H9 (cell line): Measurements from ENCODE around the gene SCP2D1. TPM values are rescaled to one million over a fixed set of nuclear protein-coding genes. Genes with fewer than 3 reads are reported as not detected.

ENCODE experiments used
- DNase-seq: peaks from one replicate; pipeline ENCODE4 v3.0.0-alpha.2; 2017
- H2AFZ ChIP-seq: one replicate; pipeline ENCODE4 v1.6.1; 2013; ENCODE audit warnings: mild to moderate bottlenecking, low read length, control low read depth, moderate library complexity
- H2AK5ac ChIP-seq: 2 replicates; pipeline ENCODE4 v1.6.1; 2013; ENCODE audit warnings: low read length, control low read depth, mixed read lengths; ENCODE audit not compliant: insufficient read length
- H2BK120ac ChIP-seq: one replicate; pipeline ENCODE4 v1.6.1; 2013; ENCODE audit warnings: low read depth, mild to moderate bottlenecking, low read length, control low read depth, inconsistent platforms; ENCODE audit not compliant: poor library complexity, severe bottlenecking
- H2BK12ac ChIP-seq: 2 replicates; pipeline ENCODE4 v1.6.1; 2013; ENCODE audit warnings: low read length, control low read depth, mixed read lengths, low read depth; ENCODE audit not compliant: insufficient read length
- H2BK15ac ChIP-seq: 2 replicates; pipeline ENCODE4 v1.6.1; 2013; ENCODE audit warnings: low read depth, low read length, control low read depth
- H2BK20ac ChIP-seq: one replicate; pipeline ENCODE4 v1.6.1; 2013; ENCODE audit warnings: low read depth, mild to moderate bottlenecking, low read length, control low read depth, inconsistent platforms; ENCODE audit not compliant: poor library complexity, severe bottlenecking
- H2BK5ac ChIP-seq: 2 replicates; pipeline ENCODE4 v1.6.1; 2013; ENCODE audit warnings: low read length, control low read depth, mixed read lengths; ENCODE audit not compliant: insufficient read length
- H3K14ac ChIP-seq: 2 replicates; pipeline ENCODE4 v1.6.1; 2013; ENCODE audit warnings: low read length, control low read depth; ENCODE audit not compliant: insufficient read depth
- H3K18ac ChIP-seq: 2 replicates; pipeline ENCODE4 v1.6.1; 2013; ENCODE audit warnings: low read depth, mild to moderate bottlenecking, mixed read lengths, low read length, control low read depth; ENCODE audit not compliant: insufficient read length
- H3K23ac ChIP-seq: 2 replicates; pipeline ENCODE4 v1.6.1; 2013; ENCODE audit warnings: low read length, control low read depth, mixed read lengths, low read depth; ENCODE audit not compliant: insufficient read length
- H3K23me2 ChIP-seq: 2 replicates; pipeline ENCODE4 v1.6.1; 2013; ENCODE audit warnings: low read depth, mild to moderate bottlenecking, mixed read lengths, low read length, control low read depth; ENCODE audit not compliant: insufficient read length, poor library complexity, severe bottlenecking
- H3K27ac ChIP-seq: 2 replicates; pipeline ENCODE4 v1.5.1; 2013; ENCODE audit warnings: low read length, control low read depth, mixed read lengths, low read depth; ENCODE audit not compliant: insufficient read length
- H3K27me3 ChIP-seq: 2 replicates; pipeline ENCODE4 v1.6.1; 2013; ENCODE audit warnings: low read length, control low read depth, inconsistent platforms; ENCODE audit not compliant: insufficient read depth
- H3K4ac ChIP-seq: 2 replicates; pipeline ENCODE4 v1.6.1; 2013; ENCODE audit warnings: low read depth, mild to moderate bottlenecking, control low read depth, inconsistent platforms, low read length, moderate library complexity
- H3K4me1 ChIP-seq: 2 replicates; pipeline ENCODE4 v1.6.1; 2013; ENCODE audit warnings: low read length, control low read depth, inconsistent platforms; ENCODE audit not compliant: insufficient read depth
- H3K4me2 ChIP-seq: 2 replicates; pipeline ENCODE4 v1.6.1; 2013; ENCODE audit warnings: low read length, control low read depth, mixed read lengths; ENCODE audit not compliant: insufficient read length, insufficient read depth
- H3K56ac ChIP-seq: 2 replicates; pipeline ENCODE4 v1.6.1; 2013; ENCODE audit warnings: low read depth, mild to moderate bottlenecking, mixed read lengths, low read length, control low read depth; ENCODE audit not compliant: insufficient read length
- H3K79me1 ChIP-seq: 2 replicates; pipeline ENCODE4 v1.6.1; 2013; ENCODE audit warnings: low read depth, mild to moderate bottlenecking, moderate library complexity, low read length, control low read depth, inconsistent platforms; ENCODE audit not compliant: insufficient read depth, poor library complexity, severe bottlenecking
- H3K79me2 ChIP-seq: 2 replicates; pipeline ENCODE4 v1.6.1; 2013; ENCODE audit warnings: low read length, control low read depth, inconsistent platforms; ENCODE audit not compliant: insufficient read depth
- H3K9ac ChIP-seq: 2 replicates; pipeline ENCODE4 v1.6.1; 2013; ENCODE audit warnings: low read length, control low read depth, mixed read lengths; ENCODE audit not compliant: insufficient read length; ENCODE audit errors: extremely low read depth
- H3K9me3 ChIP-seq: one replicate; pipeline ENCODE4 v1.6.1; 2013; ENCODE audit warnings: low read depth, low read length, inconsistent platforms; ENCODE audit not compliant: control insufficient read depth
- H3T11ph ChIP-seq: one replicate; pipeline ENCODE4 v1.6.1; 2013; ENCODE audit warnings: mild to moderate bottlenecking, low read length, control low read depth, inconsistent platforms
- H4K20me1 ChIP-seq: one replicate; pipeline ENCODE4 v1.6.1; 2013; ENCODE audit not compliant: control insufficient read depth, insufficient read length, insufficient read depth
- H4K5ac ChIP-seq: 2 replicates; pipeline ENCODE4 v1.6.1; 2013; ENCODE audit warnings: low read depth, mild to moderate bottlenecking, mixed read lengths, low read length, control low read depth; ENCODE audit not compliant: insufficient read length
- H4K8ac ChIP-seq: replicated peaks from 2 replicates; pipeline ENCODE4 v1.6.1; 2013; ENCODE audit warnings: low read length, control low read depth, mixed read lengths, low read depth; ENCODE audit not compliant: insufficient read length
- H4K91ac ChIP-seq: 2 replicates; pipeline ENCODE4 v1.6.1; 2013; ENCODE audit warnings: low read depth, mild to moderate bottlenecking, moderate library complexity, mixed read lengths, low read length, control low read depth; ENCODE audit not compliant: insufficient read length
- H3K27ac Mint-ChIP-seq, 3 experiments: 2 replicates in 2 of 3; 3 replicates in 1 of 3; pipeline ENCODE4 v1.8.0; 2020 to 2021; ENCODE audit warnings: mixed read lengths in 3 of 3, mild to moderate bottlenecking in 1 of 3, moderate library complexity in 1 of 3
- H3K27me3 Mint-ChIP-seq: 2 replicates; pipeline ENCODE4 v1.8.0; 2021; ENCODE audit warnings: low read depth, mild to moderate bottlenecking, moderate library complexity, mixed read lengths
- H3K36me3 Mint-ChIP-seq, 3 experiments: 2 replicates in 2 of 3; 3 replicates in 1 of 3; pipeline ENCODE4 v1.8.0; 2020 to 2021; ENCODE audit warnings: low read depth in 3 of 3, mixed read lengths in 3 of 3; ENCODE audit not compliant: insufficient read depth in 1 of 3
- H3K4me1 Mint-ChIP-seq, 2 experiments: 2 replicates each; pipeline ENCODE4 v1.8.0; 2020; ENCODE audit warnings: mixed read lengths in 2 of 2
- H3K4me3 Mint-ChIP-seq, 2 experiments: 2 replicates in 1 of 2; 3 replicates in 1 of 2; pipeline ENCODE4 v1.8.0; 2020 to 2021; ENCODE audit warnings: mild to moderate bottlenecking in 2 of 2, mixed read lengths in 2 of 2, moderate library complexity in 1 of 2
- H3K9me3 Mint-ChIP-seq, 2 experiments: 2 replicates in 1 of 2; 3 replicates in 1 of 2; pipeline ENCODE4 v1.8.0; 2020; ENCODE audit warnings: mild to moderate bottlenecking in 2 of 2, mixed read lengths in 2 of 2, moderate library complexity in 1 of 2
- CTCF ChIP-seq: fragments of 200-600 bp; sonication (generic); conservative IDR thresholded peaks from 3 replicates; pipeline ENCODE4 v1.8.0; 2021; ENCODE audit warnings: antibody characterized with exemption, mild to moderate bottlenecking
- WGBS: extraction: QIAGEN DNeasy Blood & Tissue Kit; methylation state at CpG from one replicate; pipeline ENCODE4 v1.1.7; 2013; ENCODE audit warnings: missing lambda C conversion rate, low lambda C conversion rate, mixed read lengths; ENCODE audit not compliant: insufficient read length; ENCODE audit errors: extremely low coverage; 5-methylcytosine and 5-hydroxymethylcytosine counted together
- total RNA-seq: library from RNA; stranded (reverse); gene quantifications from 2 replicates; pipeline ENCODE4 v1.2.1, GENCODE V29; 2021

Gene SCP2D1
- total RNA-seq, 1 experiment from 2014 or later = not detected

- H3K9ac ChIP-seq = no peak overlapping the region
- no peak overlapping the region for H2BK120ac ChIP-seq
- no peak for DNase-seq
- H2BK20ac ChIP-seq = no peak overlapping the region
- no peak overlapping the region for H3K4me2 ChIP-seq
- no peak overlapping the region for H3K56ac ChIP-seq
- no peak overlapping the region for H2BK15ac ChIP-seq
- no peak for TF ChIP-seq CTCF
- no peak overlapping the region for H3K23ac ChIP-seq
- Mint-ChIP-seq H3K27me3 (peaks cover 100% of the 10 kb centered on the region), H3K4me3 (no peak overlapping the region), H3K36me3 (no peaks in the 10 kb centered on the region; a peak in 1 of 7 replicates), H3K9me3 (peaks cover 3 to 6% of the 10 kb centered on the region in 2 experiments), H3K4me1 (peaks cover 13 to 19% of the 10 kb centered on the region in 2 experiments), H3K27ac (no peak overlapping the region)
- no peaks in the 10 kb centered on the region for H4K20me1 ChIP-seq
- no peak overlapping the region for H3K27ac ChIP-seq
- H3K79me2 ChIP-seq = no peaks in the 10 kb centered on the region
- H2BK12ac ChIP-seq = no peak overlapping the region
- no peaks in the 10 kb centered on the region for H3K79me1 ChIP-seq
- no peak overlapping the region for H4K5ac ChIP-seq
- H2BK5ac ChIP-seq = no peak overlapping the region
- H4K8ac ChIP-seq = no peak overlapping the region
- H2AFZ ChIP-seq = no peak overlapping the region
- no peaks in the 10 kb centered on the region for H3K23me2 ChIP-seq
- H3K14ac ChIP-seq = no peak overlapping the region
- H2AK5ac ChIP-seq = no peak overlapping the region
- no peak overlapping the region for H3K18ac ChIP-seq
- H3K9me3 ChIP-seq = no peaks in the 10 kb centered on the region
- H3K27me3 ChIP-seq = peaks cover 22% of the 10 kb centered on the region; the same call in 1 of the 2 replicates
- WGBS = no CpG with 5 or more reads among the region's 3 CpGs
- no peak overlapping the region for H4K91ac ChIP-seq
- H3K4me1 ChIP-seq = no peaks in the 10 kb centered on the region
- H3T11ph ChIP-seq = no peak overlapping the region
- H3K4ac ChIP-seq = no peak overlapping the region
These were observed 38.7 kb downstream of the SCP2D1 start for GRCh38 chr20:18852318-18852717.
